Spleen (tissue), 7 donors: ENCODE measurements around the gene MSRB2.

ENCODE experiments used
- POLR2A ChIP-seq, 3 donors: fragments of 450-650 bp; IDR thresholded peaks; one replicate each; pipeline ENCODE4 v1.5.1; 2017; ENCODE audit warnings: antibody characterized with exemption in 3 of 3, mild to moderate bottlenecking in 1 of 3
- POLR2AphosphoS5 ChIP-seq, 3 donors: sonication (generic); formaldehyde crosslinking; IDR thresholded peaks; one replicate each; pipeline ENCODE4 v1.5.1; 2017; ENCODE audit warnings: antibody characterized with exemption in 3 of 3
- TF ChIP-seq, protein P1 (sequence below), 11 experiments: fragments of 200-600 bp in 7 of 11; fragments of 450-650 bp in 4 of 11; sonication (generic) in 4 of 11; IDR thresholded peaks in 8 of 11; conservative IDR thresholded peaks in 3 of 11; 1 replicate in 7 of 11; 2 replicates in 4 of 11; pipeline versions ENCODE4 v1.4.0 to v1.8.0; 2016 to 2021; ENCODE audit warnings: antibody characterized with exemption in 11 of 11, inconsistent platforms in 4 of 11, mild to moderate bottlenecking in 1 of 11
- donor health status: DM: no; HTN: no; CAD: no; lungs with moderate emphysema.
- donor health status: DM: no; HTN: no; CAD: no.
- donor health status: DM: no; HTN: no; CAD: no.

DNA sequence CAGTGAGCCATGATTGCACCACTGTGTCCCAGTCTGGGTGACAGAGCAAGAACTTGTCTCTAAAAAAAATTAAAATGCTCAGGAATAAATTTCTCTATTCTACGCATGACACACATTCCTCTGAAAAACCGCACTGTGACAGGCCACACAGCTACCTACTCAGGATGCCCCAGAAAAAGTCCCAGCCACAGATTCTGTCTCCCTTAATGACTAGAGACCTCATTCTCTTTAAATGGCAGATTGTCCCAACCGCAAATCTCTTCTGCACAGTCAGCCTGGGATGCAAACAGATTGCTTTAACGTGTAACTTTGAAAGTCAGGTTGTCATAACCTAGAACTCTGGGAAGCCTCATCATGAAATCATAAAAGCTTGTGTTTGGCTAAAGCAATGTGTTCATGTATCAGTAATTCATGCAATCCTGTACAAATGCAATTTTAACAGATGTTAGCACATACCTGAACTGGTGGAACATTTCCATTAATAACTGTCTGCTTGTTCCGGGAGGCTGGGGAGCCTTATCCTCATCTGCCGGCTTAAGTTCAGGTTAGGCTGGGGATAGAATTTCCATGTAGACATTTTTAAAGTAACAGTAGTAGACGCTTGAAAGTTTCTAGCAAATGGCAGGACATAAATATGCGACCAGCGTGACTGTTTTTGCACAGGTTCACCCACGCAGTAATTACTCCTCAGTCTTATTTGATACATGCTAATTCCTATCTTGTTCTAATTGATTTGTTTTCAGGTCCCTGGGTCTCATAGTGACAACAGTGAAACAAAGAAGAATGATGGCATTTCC is 26.2 kb upstream of the MSRB2 start:
- TF ChIP-seq, protein P1, sequence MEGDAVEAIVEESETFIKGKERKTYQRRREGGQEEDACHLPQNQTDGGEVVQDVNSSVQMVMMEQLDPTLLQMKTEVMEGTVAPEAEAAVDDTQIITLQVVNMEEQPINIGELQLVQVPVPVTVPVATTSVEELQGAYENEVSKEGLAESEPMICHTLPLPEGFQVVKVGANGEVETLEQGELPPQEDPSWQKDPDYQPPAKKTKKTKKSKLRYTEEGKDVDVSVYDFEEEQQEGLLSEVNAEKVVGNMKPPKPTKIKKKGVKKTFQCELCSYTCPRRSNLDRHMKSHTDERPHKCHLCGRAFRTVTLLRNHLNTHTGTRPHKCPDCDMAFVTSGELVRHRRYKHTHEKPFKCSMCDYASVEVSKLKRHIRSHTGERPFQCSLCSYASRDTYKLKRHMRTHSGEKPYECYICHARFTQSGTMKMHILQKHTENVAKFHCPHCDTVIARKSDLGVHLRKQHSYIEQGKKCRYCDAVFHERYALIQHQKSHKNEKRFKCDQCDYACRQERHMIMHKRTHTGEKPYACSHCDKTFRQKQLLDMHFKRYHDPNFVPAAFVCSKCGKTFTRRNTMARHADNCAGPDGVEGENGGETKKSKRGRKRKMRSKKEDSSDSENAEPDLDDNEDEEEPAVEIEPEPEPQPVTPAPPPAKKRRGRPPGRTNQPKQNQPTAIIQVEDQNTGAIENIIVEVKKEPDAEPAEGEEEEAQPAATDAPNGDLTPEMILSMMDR (IDR thresholded peaks at IDR 0.05 in 8 of 11, conservative IDR thresholded peaks at IDR 0.05 in 3 of 11): no peak
- TF ChIP-seq POLR2AphosphoS5 (IDR thresholded peaks at IDR 0.05) (no peak), POLR2A (IDR thresholded peaks at IDR 0.05) (no peak)
